Activated CD4-positive, alpha-beta T cell treated with anti-CD3 and anti-CD28 coated beads for 36 hours (primary cell): Measurements from ENCODE around the gene NMRAL1. TPM values are rescaled to one million over a fixed set of nuclear protein-coding genes. Genes with fewer than 3 reads are reported as not detected.

Experiments
- ATAC-seq: fragments of 200-7000 bp; cut with Tn5 transposase; one replicate; pipeline ENCODE4 v1.10.0; 2021; ENCODE audit warnings: mild to moderate bottlenecking, moderate library complexity
- CTCF ChIA-PET: fragments of 350-600 bp; sonication (Branson Sonifier 250); formaldehyde crosslinking; loops from one replicate; lab custom pipeline; 2021; ENCODE audit warnings: antibody characterized with exemption; lab: Charles Lee
- POLR2A ChIA-PET: fragments of 350-600 bp; sonication (Branson Sonifier 250); formaldehyde crosslinking; loops from one replicate; lab custom pipeline; 2021; ENCODE audit warnings: antibody characterized with exemption, inconsistent platforms; lab: Charles Lee
- DNase-seq: peaks from one replicate; pipeline ENCODE4 v3.0.0-alpha.2; 2020
- H3K27ac Mint-ChIP-seq: one replicate; pipeline ENCODE4 v1.8.0; 2021; ENCODE audit warnings: mixed read lengths
- H3K27me3 Mint-ChIP-seq: one replicate; pipeline ENCODE4 v1.8.0; 2021; ENCODE audit warnings: mixed read lengths
- H3K36me3 Mint-ChIP-seq: one replicate; pipeline ENCODE4 v1.8.0; 2021; ENCODE audit warnings: low read depth, mixed read lengths
- H3K4me1 Mint-ChIP-seq: one replicate; pipeline ENCODE4 v1.8.0; 2021; ENCODE audit warnings: mixed read lengths
- H3K4me3 Mint-ChIP-seq: one replicate; pipeline ENCODE4 v1.8.0; 2021; ENCODE audit warnings: mild to moderate bottlenecking, moderate library complexity, mixed read lengths
- H3K9me3 Mint-ChIP-seq: one replicate; pipeline ENCODE4 v1.8.0; 2021; ENCODE audit warnings: low read depth, mixed read lengths
- intact Hi-C, 2 experiments: fragments of 100-400 bp; cut with DNase I in 1 of 2; cut with micrococcal nuclease in 1 of 2; formaldehyde crosslinking; loops; one replicate each; pipeline versions ENCODE4 v1.14.2 to v1.15.1; 2022 to 2024; cut with DNase I, micrococcal nuclease
- total RNA-seq, 2 experiments: library from RNA; stranded (reverse); gene quantifications; one replicate each; pipeline ENCODE4 v1.2.3, GENCODE V29; 2021

Gene NMRAL1
- total RNA-seq, 2 experiments from 2014 or later: 27.1 to 29.5 TPM

DNA sequence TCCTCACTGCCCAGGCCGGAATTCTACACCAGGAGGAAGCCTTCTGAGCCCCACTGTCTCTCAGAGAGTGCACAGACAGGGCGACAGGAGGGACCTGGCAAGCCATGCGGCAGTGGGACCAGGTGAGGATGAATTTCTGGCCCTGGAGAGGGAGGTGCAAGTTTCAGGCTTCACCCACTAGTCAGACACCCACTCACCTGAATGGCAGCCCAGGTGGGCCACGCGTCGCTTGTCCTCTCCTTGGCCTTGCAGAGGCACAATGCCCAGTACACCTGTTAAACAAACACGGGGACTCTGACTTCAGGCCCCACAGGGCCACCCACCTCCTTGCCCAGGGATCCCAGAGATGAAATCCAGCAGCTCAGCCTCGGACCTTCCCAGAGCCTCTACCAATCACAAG lies 62.3 kb downstream of the NMRAL1 start:
- no peaks in the 10 kb centered on the region for H3K9me3 Mint-ChIP-seq
- no peak overlapping the region for H3K27ac Mint-ChIP-seq
- ATAC-seq (no peak), DNase-seq (no peak)
- POLR2A ChIA-PET: no interaction called here
- H3K27me3 Mint-ChIP-seq: no peaks in the 10 kb centered on the region
- H3K4me1 Mint-ChIP-seq: peaks cover 36% of the 10 kb centered on the region
- H3K36me3 Mint-ChIP-seq: peaks cover 30% of the 10 kb centered on the region
- no peak overlapping the region for H3K4me3 Mint-ChIP-seq
- CTCF ChIA-PET: interaction anchor here (1.3 to 6.5 kb wide), 2 partner anchors 9 to 93 kb away, joined by 3 to 45 read pairs; no protein-coding TSS in a partner anchor
- intact Hi-C loops: no loop called here

Other genes with a start within 250 kb of the NMRAL1 start
- not detected for gene SRL, start 232.5 kb downstream of the NMRAL1 start, total RNA-seq
- gene TFAP4, start 201.6 kb downstream of the NMRAL1 start, total RNA-seq: 10 to 100 TPM; 31.0 to 42.4 TPM
- under 1 TPM; 0.27 to 0.30 TPM for gene GLIS2, start 158.6 kb downstream of the NMRAL1 start, total RNA-seq
- gene PAM16, start 123.3 kb downstream of the NMRAL1 start, total RNA-seq: 10 to 100 TPM; 62.8 to 67.8 TPM
- gene VASN, start 102.8 kb downstream of the NMRAL1 start, total RNA-seq: not detected
- gene CORO7, start 58.0 kb downstream of the NMRAL1 start, total RNA-seq: 10 to 100 TPM; 65.0 to 67.1 TPM
- gene DNAJA3, start 48.8 kb downstream of the NMRAL1 start, total RNA-seq: 100 to 1,000 TPM in 1 of 2 experiments, 10 to 100 TPM in 1; 93.9 to 102 TPM
- gene HMOX2, start 1.8 kb upstream of the NMRAL1 start, total RNA-seq: 10 to 100 TPM; 67.7 to 80.2 TPM
- gene CDIP1, start 64.1 kb upstream of the NMRAL1 start, total RNA-seq: 10 to 100 TPM; 28.3 to 30.2 TPM
- under 1 TPM; 0.09 to 0.18 TPM for gene C16orf96, start 81.7 kb upstream of the NMRAL1 start, total RNA-seq
- 10 to 100 TPM in 1 of 2 experiments, 1 to 10 TPM in 1; 9.7 to 10.2 TPM for gene UBALD1, start 140.3 kb upstream of the NMRAL1 start, total RNA-seq
- gene MGRN1, start 150.2 kb upstream of the NMRAL1 start, total RNA-seq: 10 to 100 TPM; 65.0 to 75.4 TPM
- 10 to 100 TPM; 16.4 to 22.5 TPM for gene NUDT16L1, start 218.9 kb upstream of the NMRAL1 start, total RNA-seq